ENCODE measurements around the gene CYBC1.
"Not testable (repeated sequence)": the region's sequence is repeated elsewhere in the genome, so short reads cannot be mapped to it uniquely, and the experiment has no call there.

The CYBC1 gene

GRCh38 chr17:82477934-82478333, 27.4 kb upstream of the CYBC1 start:
- DNase-seq (ENCODE audit: low read depth in 2 of 2) = no peak

GRCh38 chr17:82475458-82475857, 24.9 kb upstream of the CYBC1 start:
- no peak for DNase-seq (ENCODE audit: low read depth in 2 of 2)

- DNase-seq (ENCODE audit: low read depth in 2 of 2) = no peak
Measured at GRCh38 chr17:82474223-82475010, 23.9 kb upstream of the CYBC1 start.

- DNase-seq (ENCODE audit: low read depth in 2 of 2) = no peak
Measured at GRCh38 chr17:82470065-82470464, 19.5 kb upstream of the CYBC1 start.

- no peak for DNase-seq (ENCODE audit: low read depth in 2 of 2)
Measured at GRCh38 chr17:82468692-82469091, 18.1 kb upstream of the CYBC1 start.

GRCh38 chr17:82465023-82465603, 14.6 kb upstream of the CYBC1 start:
- DNase-seq (ENCODE audit: low read depth in 2 of 2) = no peak

- no peak for DNase-seq (ENCODE audit: low read depth in 2 of 2)
Measured at GRCh38 chr17:82464567-82464929, 14.0 kb upstream of the CYBC1 start.

- DNase-seq (ENCODE audit: low read depth in 2 of 2) = no peak
Measured at GRCh38 chr17:82463925-82464566, 13.5 kb upstream of the CYBC1 start.

- DNase-seq (ENCODE audit: low read depth in 2 of 2) = no peak
Measured at GRCh38 chr17:82463391-82463790, 12.8 kb upstream of the CYBC1 start.

- no peak for DNase-seq (ENCODE audit: low read depth in 2 of 2)
Measured at GRCh38 chr17:82461827-82462524, 11.4 kb upstream of the CYBC1 start.

GRCh38 chr17:82459936-82460335, 9.4 kb upstream of the CYBC1 start:
- DNase-seq (ENCODE audit: low read depth in 2 of 2) = not testable (repeated sequence)

GRCh38 chr17:82458885-82459424, 8.4 kb upstream of the CYBC1 start:
- DNase-seq (ENCODE audit: low read depth in 2 of 2) = no peak

GRCh38 chr17:82458179-82458884, 7.8 kb upstream of the CYBC1 start, which contains the start of gene NARF:
NARF (plus strand) TSS chr17:82458741; CDS start chr17:82458804, 63 bp downstream.
- DNase-seq (ENCODE audit: low read depth in 2 of 2) = peak; percentile 95 to 98

- peak in 1 of 2 donors; percentile 90 for DNase-seq (ENCODE audit: low read depth in 2 of 2)
Measured at GRCh38 chr17:82457929-82458178, 7.3 kb upstream of the CYBC1 start.

GRCh38 chr17:82457073-82457928, 6.7 kb upstream of the CYBC1 start:
- DNase-seq (ENCODE audit: low read depth in 2 of 2) = no peak

- DNase-seq (ENCODE audit: low read depth in 2 of 2) = not testable (repeated sequence)
Measured at GRCh38 chr17:82453706-82454105, 3.2 kb upstream of the CYBC1 start.

GRCh38 chr17:82453151-82453550, 2.6 kb upstream of the CYBC1 start:
- DNase-seq (ENCODE audit: low read depth in 2 of 2) = not testable (repeated sequence)

GRCh38 chr17:82452162-82452561, 1.6 kb upstream of the CYBC1 start:
- no peak for DNase-seq (ENCODE audit: low read depth in 2 of 2)

GRCh38 chr17:82449883-82450356, 632 bp downstream of the CYBC1 start:
- peak in 1 of 2 donors; percentile 32 for DNase-seq (ENCODE audit: low read depth in 2 of 2)

- peak; percentile 58 to 64 for DNase-seq (ENCODE audit: low read depth in 2 of 2)
Measured at GRCh38 chr17:82449131-82449882, 1.2 kb downstream of the CYBC1 start.
